HG03520 (cell line): ENCODE data around the gene TGFBI.
A peak's percentile ranks its signal among the peaks of the same experiment; 100 is the strongest.

Experiments
- ATAC-seq: cut with Tn5 transposase; IDR thresholded peaks from one replicate; pipeline ENCODE4 v1.9.1; 2021; ENCODE audit warnings: mild to moderate bottlenecking, moderate library complexity; ENCODE audit not compliant: unreplicated experiment

The TGFBI gene

GRCh38 chr5:136061630-136062365, 33.0 kb downstream of the TGFBI start:
- ATAC-seq = no peak

DNA sequence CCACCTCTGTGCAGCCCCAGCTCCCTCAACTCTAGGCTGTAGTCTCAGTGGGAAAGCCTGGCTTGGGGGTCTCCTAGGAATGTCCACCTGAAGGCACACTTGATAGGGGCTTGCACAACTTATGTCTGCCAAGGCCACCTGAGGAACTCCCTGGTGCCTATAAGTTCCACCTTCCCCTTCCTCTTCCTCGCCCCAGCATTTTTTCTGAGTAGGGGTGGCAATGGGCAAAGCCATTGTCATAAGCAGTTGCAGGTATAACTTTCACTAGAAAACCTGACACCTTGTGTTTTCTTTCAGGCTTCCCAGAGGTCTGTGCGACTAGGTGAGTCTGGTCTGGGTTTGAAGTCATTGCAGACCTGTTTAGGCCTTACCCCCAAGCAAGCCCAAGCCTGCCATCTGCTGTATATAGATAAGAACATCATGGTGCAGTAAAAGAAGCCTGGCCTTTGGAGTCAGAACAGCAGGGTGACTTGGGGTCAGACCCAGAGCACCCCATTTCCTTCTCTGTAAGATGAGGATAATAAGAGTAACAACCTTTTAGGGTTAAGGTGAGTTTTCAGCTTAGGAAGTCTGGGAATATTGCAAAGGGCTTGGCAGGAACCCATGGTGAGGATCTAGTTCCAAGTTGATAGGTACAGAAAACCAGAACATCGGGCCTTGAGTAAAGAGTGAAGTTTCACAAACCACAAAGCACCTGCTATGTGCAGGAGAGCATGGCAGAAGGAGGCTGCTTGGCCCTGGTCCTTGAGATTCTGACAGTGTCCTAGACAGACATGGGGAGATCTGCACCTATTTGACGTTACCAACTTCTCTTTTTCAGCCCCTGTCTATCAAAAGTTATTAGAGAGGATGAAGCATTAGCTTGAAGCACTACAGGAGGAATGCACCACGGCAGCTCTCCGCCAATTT, 33.8 kb downstream of the TGFBI start:
- ATAC-seq = peak; percentile 73

DNA sequence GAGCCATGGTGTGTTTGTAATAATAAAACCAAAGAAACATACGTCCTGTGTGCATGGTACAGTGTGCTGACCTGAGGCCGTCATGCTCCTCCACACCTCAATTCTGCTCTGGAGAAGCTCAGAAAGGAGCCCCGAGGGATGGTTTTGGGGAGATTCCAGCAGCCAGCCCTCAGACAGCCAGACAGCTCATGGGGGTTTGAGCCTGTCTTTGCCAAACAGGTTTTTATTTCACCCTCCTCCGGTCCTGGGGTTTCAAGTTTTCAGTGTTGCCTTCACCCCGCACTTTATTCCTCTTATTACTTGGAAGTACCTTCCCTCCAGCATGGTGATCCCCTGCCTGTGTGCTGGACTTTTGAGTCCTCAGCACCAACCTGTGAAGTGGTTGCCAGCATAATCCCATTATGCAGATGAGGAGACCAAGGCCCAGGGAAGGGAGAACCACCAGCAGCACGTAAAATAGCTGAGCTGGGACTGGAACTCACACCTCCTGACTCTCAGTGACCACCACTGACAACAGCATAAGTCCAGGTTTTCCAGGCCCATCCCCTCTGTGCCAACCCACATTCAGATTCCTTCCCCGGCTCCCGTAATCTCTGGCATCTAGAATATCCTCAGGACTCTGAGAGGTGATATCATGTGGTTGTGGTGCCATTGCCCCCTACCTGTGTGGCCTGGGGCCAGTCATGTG, 35.1 kb downstream of the TGFBI start:
- no peak for ATAC-seq

- ATAC-seq = no peak
Measured at GRCh38 chr5:136064510-136064909, 35.7 kb downstream of the TGFBI start.

- ATAC-seq = no peak
Measured at GRCh38 chr5:136065588-136065987, 36.8 kb downstream of the TGFBI start.

DNA sequence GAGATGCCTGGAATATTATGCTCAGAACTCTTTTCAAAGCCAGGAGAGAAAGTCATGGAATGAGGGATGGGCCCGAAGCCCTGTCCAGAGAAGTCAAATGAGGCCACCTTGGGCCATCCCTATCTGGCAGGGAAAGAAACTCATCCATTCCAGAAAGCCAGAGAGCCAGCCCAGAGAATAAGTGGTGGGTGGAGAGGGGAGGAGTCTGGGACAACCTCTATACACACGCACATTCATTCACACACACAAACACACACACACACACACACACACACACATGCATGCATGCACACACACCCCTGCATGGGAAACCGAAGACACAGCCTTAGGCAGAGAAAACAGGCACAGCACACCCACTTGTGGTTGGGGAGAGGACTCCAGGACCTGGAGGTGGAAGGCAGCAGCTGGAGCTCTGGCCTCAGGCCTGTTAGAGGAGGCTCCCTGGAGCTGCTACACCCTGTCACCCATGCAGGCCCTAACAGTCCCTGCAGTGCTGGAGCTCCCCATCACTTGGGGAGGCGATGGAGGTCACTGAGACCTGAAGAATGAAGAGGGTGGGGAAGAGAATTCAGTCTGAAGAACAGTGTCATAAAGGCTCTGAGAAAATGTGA, 38.0 kb downstream of the TGFBI start:
- no peak for ATAC-seq

GRCh38 chr5:136067422-136067821, 38.6 kb downstream of the TGFBI start:
- ATAC-seq = no peak

DNA sequence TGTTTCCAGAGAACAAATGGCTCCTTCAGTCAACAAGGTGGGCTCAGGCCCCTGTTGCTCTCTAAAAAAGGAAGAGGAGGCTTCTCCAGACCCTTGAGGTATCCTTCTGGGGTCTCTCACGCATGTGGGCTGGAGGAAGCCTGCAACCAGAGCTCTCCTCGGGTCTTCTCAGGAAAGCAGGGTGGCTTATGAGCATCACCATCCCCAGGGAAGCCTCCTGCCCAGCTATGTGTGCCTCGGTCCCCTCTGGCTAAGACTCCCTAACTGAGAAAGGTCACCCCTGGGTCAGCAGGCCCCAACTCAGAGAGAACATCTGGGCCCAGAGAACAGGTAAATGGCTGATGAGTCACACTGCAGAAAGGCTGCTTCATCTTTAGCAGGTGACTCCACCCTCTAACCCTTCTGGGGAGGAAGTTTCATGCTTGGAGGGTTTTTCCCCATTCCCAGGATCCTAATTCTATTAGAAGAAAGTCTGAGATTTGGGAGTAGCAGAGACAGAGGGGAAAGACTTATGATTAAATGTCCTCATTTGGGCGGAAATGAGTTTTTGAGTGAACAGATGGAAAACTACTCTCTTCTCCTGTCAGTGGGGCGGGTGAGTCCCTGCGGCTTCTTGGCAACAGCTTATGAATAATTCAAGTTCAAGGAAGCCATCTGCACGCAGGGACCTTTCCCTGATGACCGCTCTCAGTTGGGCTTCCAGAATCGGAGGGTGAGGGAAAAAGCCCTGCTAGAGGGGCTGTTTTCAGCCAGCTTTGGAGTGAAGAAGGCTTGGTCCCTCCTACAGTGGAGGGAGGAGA, 41.9 kb downstream of the TGFBI start:
- ATAC-seq = no peak

DNA sequence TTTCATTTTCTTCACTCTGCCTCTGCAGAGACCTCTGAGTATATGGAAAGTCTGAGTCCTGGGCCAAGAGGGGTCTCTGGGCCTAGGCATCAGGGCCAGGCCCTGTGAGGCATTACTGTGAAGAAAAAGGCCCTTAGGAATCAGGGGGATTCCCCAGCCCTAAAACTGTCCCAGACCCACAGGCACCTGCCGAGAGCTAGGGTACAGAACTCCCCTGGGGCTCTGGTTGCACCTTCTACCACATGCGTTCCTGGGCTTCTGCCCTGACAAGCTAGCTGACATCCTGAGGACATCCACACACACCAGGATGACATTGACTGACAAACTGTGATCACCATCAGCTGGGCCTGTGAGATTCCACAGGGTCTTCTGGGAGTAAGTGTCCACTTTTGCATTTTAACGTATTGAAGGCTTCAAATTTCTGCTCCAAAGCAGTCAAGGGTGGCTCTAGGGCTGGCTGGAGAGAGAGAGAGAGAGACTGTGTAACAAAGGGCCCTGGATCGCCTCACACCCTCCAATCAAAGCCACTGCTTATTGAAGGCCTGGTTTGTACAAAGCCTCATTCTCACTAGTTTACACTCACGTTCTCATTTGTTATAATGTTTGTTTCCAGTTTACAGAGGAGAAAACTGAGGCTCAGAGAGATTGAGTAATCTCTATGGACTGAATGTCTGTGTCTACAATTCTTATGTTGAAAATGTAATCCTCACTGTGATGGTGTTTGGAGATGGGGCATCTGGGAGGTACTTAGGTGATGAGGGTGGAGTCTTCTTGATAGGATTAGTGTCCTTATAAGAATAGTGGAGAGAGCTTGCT, 45.1 kb downstream of the TGFBI start:
- ATAC-seq = peak; percentile 74

DNA sequence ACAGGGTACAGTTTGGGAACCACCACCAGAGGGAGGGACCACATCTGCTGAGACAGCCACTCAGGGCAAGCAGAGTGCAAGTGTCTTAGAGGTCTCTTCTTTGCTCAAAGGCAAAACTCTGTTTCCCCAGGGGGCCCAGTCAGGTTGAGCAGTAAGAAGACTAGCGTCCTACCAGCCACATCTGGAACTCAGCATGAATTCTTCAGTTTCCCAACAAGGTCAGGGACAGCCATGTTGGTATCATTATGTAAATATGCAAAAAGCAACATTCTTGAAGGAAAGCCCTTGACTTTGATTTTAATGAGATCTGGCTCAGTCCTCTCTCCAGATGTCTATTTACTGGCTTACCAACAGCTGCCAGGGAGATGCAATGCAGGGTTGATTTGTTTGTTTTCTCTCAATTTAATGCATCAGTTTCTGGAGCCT, 46.7 kb downstream of the TGFBI start:
- no peak for ATAC-seq

- ATAC-seq = no peak
Measured at GRCh38 chr5:136076067-136076466, 47.3 kb downstream of the TGFBI start.

- no peak for ATAC-seq
Measured at GRCh38 chr5:136076881-136077445, 48.2 kb downstream of the TGFBI start.

- ATAC-seq = no peak
Measured at GRCh38 chr5:136079195-136079985, 50.6 kb downstream of the TGFBI start.

DNA sequence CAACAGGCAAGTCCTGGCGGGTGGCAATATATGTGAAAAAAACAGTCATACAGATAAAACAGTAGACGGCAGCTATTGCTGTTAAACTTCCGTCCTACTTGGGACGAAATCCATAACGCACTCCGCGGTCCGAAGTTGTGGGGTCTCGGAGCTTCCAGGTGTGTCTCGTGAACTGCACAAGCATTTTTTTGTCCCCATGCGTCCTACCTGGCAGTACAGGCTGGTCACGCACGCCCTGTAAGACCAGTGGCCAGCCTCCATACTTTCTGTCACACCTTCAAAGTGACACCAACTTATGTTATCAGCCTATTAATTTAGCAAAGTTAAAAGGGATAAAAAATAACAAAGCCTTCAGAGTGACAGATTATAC, 51.3 kb downstream of the TGFBI start:
- ATAC-seq = no peak

GRCh38 chr5:136080483-136081216, 51.9 kb downstream of the TGFBI start:
- ATAC-seq = peak; percentile 90

- no peak for ATAC-seq
Measured at GRCh38 chr5:136081217-136081591, 52.4 kb downstream of the TGFBI start.

DNA sequence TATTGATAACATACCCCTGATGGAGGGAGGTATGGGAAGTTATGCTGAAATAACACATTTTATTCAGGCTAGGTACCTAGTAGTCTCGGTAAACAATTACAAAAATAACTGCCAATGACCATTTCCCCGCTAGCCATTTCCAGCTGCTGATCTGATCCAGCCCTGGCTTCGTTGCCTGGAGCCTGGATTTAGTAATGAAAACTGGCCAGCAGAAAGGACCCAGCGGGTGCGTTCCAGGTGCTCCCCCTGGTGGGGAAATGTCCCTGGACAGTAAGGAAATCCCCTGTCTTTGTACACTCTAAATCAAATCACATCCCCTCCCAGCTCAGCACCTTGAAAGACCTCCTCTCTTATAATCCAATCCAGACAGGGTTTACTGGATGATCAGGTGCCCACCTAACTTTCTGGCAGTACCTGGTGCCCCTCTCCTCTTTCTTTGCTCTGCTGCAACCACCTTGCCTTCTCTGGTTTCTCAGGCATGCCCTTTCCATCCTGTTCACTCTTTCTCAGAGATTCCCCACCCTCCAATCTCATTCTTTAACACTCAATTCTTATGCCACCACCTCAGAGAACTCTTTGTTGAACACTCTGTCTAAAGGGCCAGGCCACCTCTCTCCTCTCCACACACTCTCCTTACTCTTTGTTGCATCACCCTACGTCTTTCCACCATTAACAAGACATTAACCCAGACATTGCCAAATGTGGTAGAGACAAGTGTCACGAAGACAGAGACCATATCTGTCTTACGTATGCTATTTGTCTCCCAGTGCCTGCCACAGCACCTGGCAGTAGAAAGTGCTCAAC, 53.8 kb downstream of the TGFBI start:
- ATAC-seq = no peak
